GM12878 (cell line): ENCODE measurements around the gene C14orf119. TPM values are rescaled to one million over a fixed set of nuclear protein-coding genes. Genes with fewer than 3 reads are reported as not detected.

Source experiments
- BACH1 ChIP-seq: fragments of 450-650 bp; IDR thresholded peaks from 2 replicates; pipeline ENCODE4 v1.6.1; 2017; ENCODE audit warnings: mild to moderate bottlenecking, borderline replicate concordance
- CBX3 ChIP-seq: fragments of 200-600 bp; sonication (generic); IDR thresholded peaks from 2 replicates; pipeline ENCODE4 v1.6.1; 2016; ENCODE audit warnings: low read depth, borderline replicate concordance
- DPF2 ChIP-seq: fragments of 450-650 bp; IDR thresholded peaks from 2 replicates; pipeline ENCODE4 v1.6.1; 2017; ENCODE audit warnings: mild to moderate bottlenecking
- E2F8 ChIP-seq: fragments of 450-650 bp; IDR thresholded peaks from 2 replicates; pipeline ENCODE4 v1.6.1; 2018; ENCODE audit warnings: mild to moderate bottlenecking, low read depth, moderate library complexity; ENCODE audit not compliant: partially characterized antibody
- FOXK2 ChIP-seq: fragments of 450-650 bp; IDR thresholded peaks from 2 replicates; pipeline ENCODE4 v1.6.1; 2017; ENCODE audit warnings: mild to moderate bottlenecking, moderate library complexity
- HCFC1 ChIP-seq: fragments of 150-350 bp; IDR thresholded peaks from 2 replicates; pipeline ENCODE4 v1.6.1; 2014; ENCODE audit warnings: low read length
- JUND ChIP-seq: IDR thresholded peaks from 2 replicates; pipeline ENCODE4 v1.6.1; 2012; ENCODE audit warnings: low read depth, mild to moderate bottlenecking, low read length, improper control_type of control experiment, moderate library complexity
- MTA2 ChIP-seq: fragments of 450-650 bp; IDR thresholded peaks from 2 replicates; pipeline ENCODE4 v1.6.1; 2016; ENCODE audit warnings: low read depth, mild to moderate bottlenecking, moderate library complexity
- NBN ChIP-seq: fragments of 450-650 bp; IDR thresholded peaks from 2 replicates; pipeline ENCODE4 v1.6.1; 2016
- NFXL1 ChIP-seq: fragments of 450-650 bp; IDR thresholded peaks from 2 replicates; pipeline ENCODE4 v1.6.1; 2017; ENCODE audit warnings: antibody characterized with exemption, mild to moderate bottlenecking, borderline replicate concordance
- NKRF ChIP-seq: fragments of 450-650 bp; conservative IDR thresholded peaks from 2 replicates; pipeline ENCODE4 v1.6.1; 2017; ENCODE audit warnings: mild to moderate bottlenecking, moderate library complexity
- POLR2AphosphoS2 ChIP-seq: IDR thresholded peaks from 2 replicates; pipeline ENCODE4 v1.6.1; 2011; ENCODE audit warnings: low read depth, mild to moderate bottlenecking, low read length, improper control_type of control experiment, moderate library complexity
- RAD51 ChIP-seq: fragments of 450-650 bp; IDR thresholded peaks from 2 replicates; pipeline ENCODE4 v1.6.1; 2016; ENCODE audit warnings: moderate library complexity, mild to moderate bottlenecking, inconsistent platforms
- RB1 ChIP-seq: fragments of 450-650 bp; formaldehyde crosslinking; IDR thresholded peaks from 2 replicates; pipeline ENCODE4 v1.6.1; 2017; ENCODE audit warnings: mild to moderate bottlenecking, borderline replicate concordance
- RELB ChIP-seq: fragments of 450-650 bp; IDR thresholded peaks from 2 replicates; pipeline ENCODE4 v1.6.1; 2017; ENCODE audit warnings: low read depth, mild to moderate bottlenecking, moderate library complexity
- SPI1 ChIP-seq: IDR thresholded peaks from 2 replicates; pipeline ENCODE4 v1.6.1; 2011; ENCODE audit warnings: low read depth, mild to moderate bottlenecking, low read length, moderate library complexity, borderline replicate concordance; ENCODE audit not compliant: insufficient read depth
- TCF7 ChIP-seq: IDR thresholded peaks from 2 replicates; pipeline ENCODE4 v1.6.1; 2014; ENCODE audit warnings: antibody characterized with exemption, borderline replicate concordance
- WRNIP1 ChIP-seq: IDR thresholded peaks from 2 replicates; pipeline ENCODE4 v1.6.1; 2011; ENCODE audit warnings: low read depth, low read length, improper control_type of control experiment, borderline replicate concordance
- ZNF24 ChIP-seq: fragments of 450-650 bp; IDR thresholded peaks from 2 replicates; pipeline ENCODE4 v1.6.1; 2017; ENCODE audit warnings: antibody characterized with exemption, mild to moderate bottlenecking
- ZNF592 ChIP-seq: fragments of 450-650 bp; IDR thresholded peaks from 2 replicates; pipeline ENCODE4 v1.6.1; 2017; ENCODE audit warnings: mild to moderate bottlenecking, moderate library complexity
- ZSCAN29 ChIP-seq: fragments of 450-650 bp; IDR thresholded peaks from 2 replicates; pipeline ENCODE4 v1.6.1; 2017; ENCODE audit warnings: mild to moderate bottlenecking, moderate library complexity
- polyA plus RNA-seq, 11 experiments: library from polyadenylated mRNA; depleted of rRNA in 4 of 11; unstranded in 6 of 11; stranded (reverse) in 5 of 11; fragments of >200 nt; fragmentation: Nextera tagmentation in 4 of 11; fragmentation: Illumina TruSeq in 1 of 11; extraction: Ambion mirVana in 4 of 11; extraction: Trizol in 1 of 11; gene quantifications; 1 replicate in 1 of 11; 2 replicates in 10 of 11; pipeline versions ENCODE4 v1.2.1 to v1.2.3, GENCODE V29; 2011 to 2016; ENCODE audit warnings: inconsistent platforms in 2 of 11, missing spikeins in 2 of 11, low read depth in 1 of 11
- total RNA-seq, 4 experiments: library from RNA; depleted of rRNA in 3 of 4; stranded (reverse); fragments of >200 nt in 3 of 4; fragmentation: Illumina TruSeq in 1 of 4; extraction: Trizol in 1 of 4; gene quantifications; 2 replicates each; pipeline versions ENCODE4 v1.2.1 to v1.2.3, GENCODE V29; 2013 to 2021

C14orf119 gene
- total and polyA plus RNA-seq, 10 of the 15 experiments (the other 5 are each of a cell fraction or from before 2014, with no cell fraction given): 32.3 to 228 (median 57.6) TPM

- TF ChIP-seq NFXL1 (no peak), DPF2 (no peak), POLR2AphosphoS2 (no peak), MTA2 (peak; percentile 39; the same call in 1 of the 2 replicates), RELB (peak; percentile 23; the same call in 1 of the 2 replicates), RB1 (no peak), TCF7 (no peak), SPI1 (no peak), BACH1 (no peak), NBN (peak; percentile 49; the same call in 1 of the 2 replicates), ZNF24 (no peak), E2F8 (no peak), ZNF592 (no peak), HCFC1 (no peak), CBX3 (no peak), ZSCAN29 (no peak), JUND (no peak), FOXK2 (no peak), NKRF (no peak; the same call in 1 of the 2 replicates), WRNIP1 (no peak), RAD51 (no peak)
Observed at GRCh38 chr14:23093991-23094665, 1.2 kb upstream of the C14orf119 start (continued).
